Measurements from ENCODE around the gene GPC5.
"Not testable (repeated sequence)": the region's sequence is repeated elsewhere in the genome, so short reads cannot be mapped to it uniquely, and the experiment has no call there.

GRCh38 chr13:92482790-92483189 is 1084.4 kb downstream of the GPC5 start:
- TF ChIP-seq ZNF274 (IDR thresholded peaks at IDR 0.05; ENCODE audit: low read depth, low read length); YY1 (IDR thresholded peaks at IDR 0.05; ENCODE audit: insufficient read depth, insufficient read length); SUZ12 (IDR thresholded peaks at IDR 0.05; ENCODE audit: extremely low read depth, insufficient read depth, insufficient read length): not testable (repeated sequence)
